Activated CD8-positive, alpha-beta memory T cell treated with anti-CD3 and anti-CD28 coated beads, Interleukin-2, amount 50 U/mL, for 48 hours (primary cell): ENCODE data around the gene RIC8B.
A peak's percentile ranks its signal among the peaks of the same experiment; 100 is the strongest.
"Not testable (repeated sequence)": the region's sequence is repeated elsewhere in the genome, so short reads cannot be mapped to it uniquely, and the experiment has no call there.

Experiments used
- DNase-seq: peaks from one replicate; pipeline ENCODE4 v3.0.0-alpha.2; 2020

The RIC8B gene, protein sequence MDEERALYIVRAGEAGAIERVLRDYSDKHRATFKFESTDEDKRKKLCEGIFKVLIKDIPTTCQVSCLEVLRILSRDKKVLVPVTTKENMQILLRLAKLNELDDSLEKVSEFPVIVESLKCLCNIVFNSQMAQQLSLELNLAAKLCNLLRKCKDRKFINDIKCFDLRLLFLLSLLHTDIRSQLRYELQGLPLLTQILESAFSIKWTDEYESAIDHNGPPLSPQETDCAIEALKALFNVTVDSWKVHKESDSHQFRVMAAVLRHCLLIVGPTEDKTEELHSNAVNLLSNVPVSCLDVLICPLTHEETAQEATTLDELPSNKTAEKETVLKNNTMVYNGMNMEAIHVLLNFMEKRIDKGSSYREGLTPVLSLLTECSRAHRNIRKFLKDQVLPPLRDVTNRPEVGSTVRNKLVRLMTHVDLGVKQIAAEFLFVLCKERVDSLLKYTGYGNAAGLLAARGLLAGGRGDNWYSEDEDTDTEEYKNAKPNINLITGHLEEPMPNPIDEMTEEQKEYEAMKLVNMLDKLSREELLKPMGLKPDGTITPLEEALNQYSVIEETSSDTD

DNA sequence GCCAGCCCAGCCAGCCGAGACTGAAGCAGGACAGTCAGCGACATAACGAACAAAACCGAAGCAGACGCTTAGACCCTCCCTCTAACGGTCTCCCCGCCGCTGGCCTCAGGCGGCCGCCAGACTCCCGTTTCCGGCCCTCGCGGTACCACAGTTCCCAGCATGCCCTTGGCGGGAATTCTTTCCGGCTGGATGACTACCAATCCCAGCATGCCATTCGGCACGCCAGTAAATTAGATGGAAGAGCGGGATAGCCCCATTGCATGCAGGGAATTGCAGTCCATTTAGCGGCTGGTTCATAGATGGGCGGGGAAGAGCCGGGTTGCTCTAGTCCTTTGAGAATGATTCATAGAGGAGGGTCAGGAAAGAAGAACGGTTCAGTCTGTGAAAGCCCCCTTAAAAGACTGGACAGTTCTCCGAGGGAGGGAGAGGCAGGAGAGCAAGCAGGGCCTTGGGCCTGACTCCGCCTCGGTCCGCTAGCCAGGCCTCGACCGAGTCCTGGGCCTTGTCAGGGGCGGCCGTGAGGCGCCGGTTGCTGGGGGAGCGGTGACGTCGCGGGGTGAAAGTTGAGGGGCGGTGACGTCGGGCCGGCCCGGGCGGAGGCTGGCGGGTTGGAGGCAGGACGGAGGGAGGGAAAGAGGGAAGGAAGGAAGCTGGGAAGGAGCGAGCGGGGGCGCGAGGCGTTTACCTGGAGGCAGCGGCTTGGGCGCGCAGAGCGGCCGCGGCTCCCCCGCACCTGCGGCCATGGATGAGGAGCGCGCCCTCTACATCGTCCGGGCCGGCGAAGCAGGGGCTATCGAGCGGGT, at the start of gene RIC8B:
RIC8B (plus strand) TSS at position 678 of the 803 bp plus-strand sequence; CDS start at position 742, 64 bp downstream.
- peak; percentile 90 for DNase-seq

DNA sequence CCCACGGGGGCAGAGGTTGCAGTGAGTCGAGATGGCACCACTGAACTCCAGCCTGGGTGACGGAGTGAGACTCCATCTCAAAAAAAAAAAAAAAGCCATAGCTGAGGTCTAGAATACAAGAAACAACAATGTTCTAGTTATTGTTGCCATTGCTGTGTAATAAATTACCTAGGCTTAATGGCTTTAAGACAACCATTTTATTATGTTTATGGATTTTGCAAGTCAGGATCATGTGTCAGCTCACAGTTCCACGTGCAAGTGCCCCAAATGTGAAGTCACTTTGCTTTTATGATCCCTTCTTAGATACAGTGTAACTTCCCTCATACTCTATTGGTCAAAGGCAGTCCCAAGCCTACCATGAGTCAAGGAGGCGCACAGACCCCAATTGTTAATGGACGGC, 49.5 kb upstream of the RIC8B start:
- DNase-seq: no peak

DNA sequence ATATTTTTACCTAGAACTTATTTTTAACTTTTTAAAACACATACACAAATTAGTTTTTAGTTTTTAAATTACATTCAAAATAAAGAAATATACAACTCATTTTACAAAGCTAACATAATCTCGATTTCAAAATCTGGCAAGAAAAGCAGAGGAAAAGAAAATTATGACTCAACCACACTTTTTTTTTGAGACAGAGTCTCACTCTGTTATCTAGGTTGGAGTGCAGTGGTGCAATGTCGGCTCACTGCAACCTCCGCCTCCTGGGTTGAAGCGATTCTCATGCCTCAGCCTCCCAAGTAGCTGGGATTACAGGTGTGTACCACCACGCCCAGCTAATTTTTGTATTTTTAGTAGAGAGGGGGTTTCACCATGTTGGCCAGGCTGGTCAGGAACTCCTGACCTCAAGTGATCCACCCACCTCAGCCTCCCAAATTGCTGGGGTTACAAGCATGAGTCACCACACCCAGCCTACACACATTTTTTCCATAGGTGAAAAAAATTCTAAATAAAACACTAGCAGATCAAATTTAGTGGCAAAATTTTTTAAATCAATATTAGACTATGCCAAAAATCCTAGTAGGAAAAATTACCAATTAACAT, 47.8 kb upstream of the RIC8B start:
- not testable (repeated sequence) for DNase-seq

DNA sequence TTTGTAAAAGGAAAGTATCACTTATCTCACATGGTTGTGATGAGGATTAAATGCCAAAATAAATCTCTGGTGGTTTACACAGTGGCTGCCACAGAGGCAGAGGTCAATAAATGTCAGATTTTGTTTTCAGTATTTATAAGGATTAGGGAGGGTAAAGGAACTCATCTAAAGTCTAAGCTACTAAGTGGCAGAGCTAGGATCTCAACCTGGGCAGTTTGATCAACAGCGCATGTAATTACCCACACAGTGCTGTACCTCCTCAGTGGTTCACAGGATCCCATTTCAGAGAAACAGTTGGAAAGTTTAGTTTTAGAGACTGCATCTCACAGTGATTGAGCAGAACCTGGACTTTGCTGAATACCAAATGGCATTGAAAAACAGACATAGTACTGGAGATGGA, 44.9 kb upstream of the RIC8B start:
- DNase-seq: no peak

DNA sequence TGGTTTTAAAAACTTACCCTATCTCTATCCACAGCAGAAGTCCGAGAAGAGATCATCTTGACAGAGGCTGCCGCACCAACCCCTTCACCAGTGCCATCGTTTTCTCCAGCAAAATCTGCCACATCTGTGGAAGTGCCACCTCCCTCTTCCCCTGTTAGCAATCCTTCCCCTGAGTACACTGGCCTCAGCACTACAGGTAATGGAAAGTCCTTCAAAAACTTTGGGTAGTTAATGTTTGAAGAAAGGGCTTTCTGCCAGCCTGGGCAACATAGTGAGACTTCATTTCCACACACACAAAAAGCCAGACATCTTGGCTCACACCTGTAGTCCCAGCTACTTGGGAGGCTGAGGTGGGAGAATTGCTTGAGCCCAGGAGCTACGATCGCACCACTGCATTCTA, 41.6 kb upstream of the RIC8B start:
- no peak for DNase-seq

DNA sequence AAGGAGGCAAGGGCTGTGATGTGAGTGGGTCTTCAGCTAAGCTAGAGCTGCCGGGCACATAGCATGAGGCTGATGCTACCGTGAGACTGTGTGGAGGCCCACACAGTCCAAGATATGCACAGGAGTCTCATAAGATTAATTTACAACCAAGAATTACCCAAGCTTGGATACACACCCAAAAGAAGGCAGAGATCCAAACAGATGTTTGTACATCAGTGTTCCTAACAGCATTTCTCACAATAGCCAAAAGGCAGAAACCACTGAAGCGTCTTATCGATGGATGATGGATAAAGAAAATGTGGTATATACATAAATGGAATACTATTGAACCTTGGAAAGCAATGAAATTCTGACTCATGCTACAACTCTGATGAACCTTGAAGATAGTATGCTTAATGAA, 40.8 kb upstream of the RIC8B start:
- no peak for DNase-seq

DNA sequence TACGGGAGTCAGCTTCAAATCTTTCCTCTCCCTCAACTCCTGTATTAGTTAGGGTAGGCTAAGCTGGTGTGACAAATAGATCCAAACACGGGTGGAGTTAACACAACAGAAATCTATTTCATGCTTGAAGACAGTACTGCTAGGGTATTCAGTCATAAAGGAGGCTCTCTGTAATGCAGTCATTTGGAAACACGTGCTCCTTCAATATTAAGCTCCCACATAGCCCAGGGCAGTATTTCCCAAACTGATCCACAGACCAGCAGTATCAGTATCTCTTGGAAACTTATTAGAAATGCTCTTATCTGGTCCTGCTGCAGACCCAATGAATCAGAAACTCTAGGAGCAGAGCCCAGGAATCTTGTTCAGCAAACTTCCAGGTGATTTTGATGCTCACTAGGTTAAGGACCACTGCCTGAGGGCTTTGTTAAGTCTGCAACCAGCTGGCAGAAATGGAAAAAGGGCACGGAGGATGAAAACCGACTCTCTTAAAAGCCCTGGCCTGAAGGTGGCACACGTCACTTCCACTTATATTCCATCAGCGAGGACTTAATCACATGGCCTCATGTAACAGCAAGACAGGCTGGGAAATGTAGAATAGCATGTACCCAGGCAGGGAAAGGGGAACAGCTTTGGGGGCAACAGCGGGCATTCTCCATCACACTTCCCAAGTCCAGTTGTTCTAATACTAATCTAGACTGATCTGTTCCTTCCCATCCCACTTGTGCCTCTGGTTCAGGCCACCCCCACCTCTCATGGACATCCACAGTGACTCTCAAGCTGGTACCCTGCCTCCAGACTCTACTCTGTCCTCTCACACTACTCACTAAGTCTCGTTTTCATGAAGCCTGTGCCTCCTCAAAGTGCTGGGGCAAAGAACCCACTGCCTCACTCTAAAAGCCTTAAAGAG, 38.2 kb upstream of the RIC8B start:
- DNase-seq: no peak

DNA sequence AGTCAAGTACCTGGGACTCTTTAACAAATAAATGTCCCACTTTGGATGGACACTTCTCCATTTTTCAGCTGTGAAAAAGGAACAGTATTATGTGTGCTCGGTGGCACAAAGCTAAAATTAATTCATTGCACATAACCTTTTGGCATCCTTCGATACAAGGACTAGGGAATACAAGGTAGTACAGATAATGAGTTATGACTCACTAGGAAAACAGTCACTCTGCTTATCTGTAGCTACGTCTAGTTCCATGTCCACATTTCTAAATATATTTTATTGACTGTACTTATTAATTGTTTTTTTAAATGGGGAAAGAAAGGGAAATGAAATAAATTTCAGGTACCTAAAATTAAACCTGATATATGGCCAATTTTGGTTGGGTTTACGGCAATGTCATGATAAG, 35.2 kb upstream of the RIC8B start:
- DNase-seq: no peak

DNA sequence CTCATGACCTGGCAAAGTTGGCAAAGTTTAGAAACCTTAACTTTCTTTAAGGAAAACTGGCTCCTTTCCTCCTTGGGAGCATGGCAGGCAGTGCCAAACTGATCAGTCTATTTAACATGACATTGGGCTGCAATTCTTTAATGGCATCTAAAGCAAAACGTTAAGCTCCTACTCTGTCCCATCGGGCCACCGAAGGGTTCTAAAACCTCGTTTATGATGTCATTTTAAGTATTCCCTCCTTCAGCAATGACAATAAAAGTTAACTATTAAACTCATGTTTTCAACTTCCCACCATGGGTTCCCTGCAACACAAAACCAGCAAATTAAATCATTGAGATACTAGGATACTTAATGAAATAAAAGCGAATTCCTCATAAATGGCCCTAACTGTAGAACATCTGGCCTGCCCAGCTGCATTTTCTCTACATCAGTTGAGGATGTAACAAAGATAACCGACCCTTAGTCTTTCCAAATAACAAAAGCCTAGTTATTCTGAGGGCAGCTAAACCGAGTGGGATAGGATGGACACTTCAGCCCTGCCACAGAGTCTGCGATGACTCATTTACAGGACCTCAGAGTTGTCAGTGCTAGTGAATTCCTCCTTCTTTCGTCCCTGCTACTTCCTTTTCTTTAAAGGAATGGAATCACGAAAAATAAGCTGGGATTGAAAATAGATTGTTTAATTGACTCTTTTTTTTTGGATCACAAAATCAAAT, 34.5 kb upstream of the RIC8B start:
- no peak for DNase-seq

DNA sequence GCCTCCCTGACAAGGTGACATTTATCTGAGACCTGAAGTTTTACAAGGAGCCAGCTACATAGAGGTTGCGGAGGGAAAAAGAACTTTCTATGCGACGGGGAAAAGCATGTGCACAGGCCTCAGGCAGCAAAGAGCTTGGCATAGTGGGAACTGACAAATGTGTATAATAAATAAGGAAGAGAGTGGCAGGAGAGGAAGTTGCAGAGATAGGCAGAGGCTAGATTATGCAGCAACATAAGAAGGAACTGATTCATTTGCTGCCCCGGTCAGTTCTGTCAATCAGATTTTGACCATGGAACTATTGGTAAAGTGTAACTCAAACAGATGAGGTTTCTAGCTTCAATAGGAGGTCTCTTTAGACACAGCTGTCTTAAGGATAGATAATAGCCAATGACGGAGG, 33.7 kb upstream of the RIC8B start:
- DNase-seq: no peak

DNA sequence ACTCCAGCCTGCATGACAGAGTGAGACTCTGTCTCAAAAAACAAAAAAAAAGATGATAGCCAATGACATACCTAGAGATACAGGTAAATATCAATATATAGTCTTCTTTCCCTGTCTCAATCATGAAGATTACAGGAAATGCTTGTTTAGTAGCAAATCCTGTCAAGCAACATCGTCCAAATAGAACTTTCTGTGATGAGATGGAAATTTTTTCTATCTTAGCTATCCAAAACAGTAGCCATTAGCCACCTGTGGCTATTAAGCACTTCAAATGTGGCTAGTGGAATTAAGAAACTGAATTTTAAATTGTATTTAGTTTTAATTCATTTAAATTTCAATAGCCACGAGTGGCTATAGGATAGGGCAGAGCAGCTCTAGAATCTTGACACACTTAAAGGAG, 33.2 kb upstream of the RIC8B start:
- DNase-seq: no peak

DNA sequence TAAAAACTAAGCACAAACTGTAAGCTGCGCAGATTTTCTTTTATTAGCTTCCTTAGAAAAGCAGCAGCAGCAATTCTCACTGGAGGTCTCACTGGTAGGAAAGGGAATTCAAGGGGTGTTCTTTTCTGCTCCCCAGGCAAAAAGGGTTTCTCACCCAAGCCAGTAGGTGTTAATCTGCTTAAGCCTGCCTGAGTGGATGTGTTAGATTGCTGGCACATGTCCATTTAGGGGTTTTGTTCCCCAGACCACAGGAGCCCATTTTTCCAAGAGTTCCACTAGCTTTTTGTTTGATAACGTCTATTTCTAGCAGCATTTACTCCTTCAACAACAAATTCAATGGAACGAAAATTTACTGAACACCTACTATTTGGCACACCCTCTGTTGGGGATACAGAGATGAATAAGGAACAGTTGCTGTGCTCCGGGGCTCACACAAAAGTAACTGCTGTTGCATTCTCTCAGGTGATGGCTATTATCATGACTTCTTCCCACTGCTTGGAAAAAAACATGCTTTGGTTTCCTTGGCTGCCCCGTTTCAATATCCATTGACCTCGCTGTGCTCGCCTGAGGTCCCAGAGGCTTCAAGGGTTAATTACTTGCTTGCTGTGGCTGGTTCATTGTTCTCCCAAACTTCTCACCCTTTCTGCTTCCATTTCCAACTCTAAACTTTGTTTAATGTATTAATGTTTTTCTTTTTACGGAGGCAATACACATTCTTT, 31.1 kb upstream of the RIC8B start:
- no peak for DNase-seq

DNA sequence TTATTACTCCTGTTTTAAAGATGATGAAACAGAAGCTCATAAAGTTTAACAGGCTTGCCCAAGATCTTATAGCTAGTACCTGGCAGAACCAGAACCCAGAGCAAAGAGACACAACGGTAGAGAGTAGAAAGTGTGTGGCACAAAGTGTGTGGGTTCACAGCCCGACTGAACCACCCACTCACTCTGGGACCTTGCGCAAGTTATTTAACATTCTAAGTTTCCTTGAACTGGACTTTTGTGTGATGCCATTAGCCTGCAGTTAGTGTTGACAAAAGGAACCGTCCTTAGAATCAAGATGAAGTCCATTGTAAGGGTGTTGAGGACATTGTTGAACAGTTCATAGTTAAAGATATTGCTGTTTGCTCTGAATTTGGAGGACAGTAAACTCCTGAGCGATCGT, 29.9 kb upstream of the RIC8B start:
- no peak for DNase-seq

DNA sequence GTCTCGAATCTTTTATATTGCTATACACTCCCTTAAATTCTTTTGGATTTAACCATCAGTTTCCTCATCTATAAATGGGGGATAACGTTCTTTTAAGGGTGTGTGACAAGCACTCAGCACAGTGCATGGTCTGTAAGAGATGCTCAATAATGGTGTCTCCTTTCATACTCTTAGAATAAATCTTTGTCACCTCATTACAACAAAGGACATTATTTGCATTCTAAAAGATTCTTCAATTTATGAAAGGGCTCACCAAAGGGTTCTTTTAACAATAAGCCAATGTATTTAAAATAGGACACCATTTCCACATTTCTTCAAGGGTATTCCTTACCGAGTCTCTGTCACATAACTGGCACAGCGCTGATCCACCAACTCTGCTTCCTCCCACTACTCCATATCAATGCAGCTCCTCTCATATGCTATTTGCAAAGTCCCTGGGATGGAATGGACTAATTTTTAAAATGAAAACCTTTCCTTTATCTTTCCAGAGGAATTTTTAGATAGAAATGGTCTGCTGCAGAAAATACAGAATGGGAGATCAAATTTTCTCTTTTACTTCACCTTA, 29.2 kb upstream of the RIC8B start:
- DNase-seq: no peak

DNA sequence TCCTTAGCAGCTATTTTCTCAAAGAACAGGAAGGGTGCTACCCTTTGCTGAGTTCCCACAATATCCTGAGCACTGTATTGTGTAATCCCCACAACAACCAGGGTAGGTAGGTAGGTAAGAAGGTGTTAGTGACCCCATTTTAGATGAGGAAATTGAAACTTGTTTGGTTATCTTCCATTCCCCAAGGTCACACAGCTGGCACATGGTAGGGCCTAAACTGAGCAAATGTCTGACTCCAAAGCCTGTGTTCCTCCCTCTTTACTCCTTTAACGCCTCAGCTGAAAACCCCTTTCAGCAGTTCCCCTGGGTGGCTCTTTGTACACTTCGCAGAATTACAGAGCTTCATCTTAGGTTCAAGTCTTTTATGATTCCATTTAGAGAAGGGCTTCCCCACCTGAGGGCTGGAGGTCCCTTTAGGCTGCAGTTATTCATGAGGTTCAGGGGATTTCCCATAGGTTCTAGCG, 26.5 kb upstream of the RIC8B start:
- DNase-seq: no peak

DNA sequence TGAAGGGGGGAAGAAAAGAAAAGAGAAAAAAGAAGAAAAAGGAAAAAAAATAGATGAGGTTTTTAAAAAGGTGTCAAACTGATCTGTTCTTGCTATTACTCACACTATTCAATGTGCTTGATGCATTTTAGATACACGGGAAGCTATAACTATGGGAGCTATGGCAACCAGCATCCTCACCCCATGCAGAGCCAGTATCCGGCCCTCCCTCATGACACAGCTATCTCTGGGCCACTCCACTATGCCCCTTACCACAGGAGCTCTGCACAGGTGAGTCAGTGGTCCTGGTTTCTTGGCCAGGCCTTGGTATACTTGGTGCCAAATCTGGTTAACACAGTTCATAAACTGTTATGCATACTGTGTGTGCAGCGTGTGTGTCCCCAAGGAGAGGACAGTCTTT, 24.0 kb upstream of the RIC8B start:
- no peak for DNase-seq

DNA sequence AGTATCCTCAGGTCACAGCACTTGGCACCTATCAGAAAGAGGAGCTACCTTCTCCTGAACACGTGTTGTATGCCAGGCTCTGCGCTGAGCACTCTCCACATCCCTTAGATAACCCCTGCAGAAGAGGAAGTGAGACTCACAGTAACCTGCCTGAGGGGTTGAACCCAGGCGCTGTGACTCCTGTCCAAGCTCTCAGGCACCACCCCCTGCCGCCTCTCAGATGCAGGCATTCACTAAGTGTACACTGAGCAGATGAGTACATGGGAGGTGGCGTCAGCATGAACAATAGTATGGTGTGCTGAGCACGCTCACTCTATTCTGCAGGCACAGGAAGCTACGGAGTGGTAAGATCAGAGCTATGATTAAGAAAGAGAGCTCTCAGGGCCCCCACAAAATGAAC, 21.0 kb upstream of the RIC8B start:
- DNase-seq: peak; percentile 80

DNA sequence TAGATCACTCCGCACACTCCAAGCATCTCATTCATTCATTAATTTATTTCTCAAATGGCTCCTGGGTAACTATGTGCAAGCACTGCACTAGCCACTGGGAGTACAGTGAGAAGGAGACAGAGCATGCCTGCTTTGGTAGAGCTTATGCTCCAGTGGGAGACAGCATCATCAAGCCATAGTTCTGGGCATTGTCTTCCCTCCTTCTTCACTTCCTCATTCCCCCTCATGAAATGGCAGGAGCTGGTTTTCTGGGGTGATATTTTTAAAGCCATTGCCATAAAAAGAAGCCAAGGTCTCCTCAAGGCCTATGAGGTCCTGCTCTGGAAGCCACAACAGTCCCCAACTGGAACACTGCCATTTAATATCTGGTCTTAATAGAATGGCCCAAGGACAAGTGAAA, 20.2 kb upstream of the RIC8B start:
- no peak for DNase-seq

DNA sequence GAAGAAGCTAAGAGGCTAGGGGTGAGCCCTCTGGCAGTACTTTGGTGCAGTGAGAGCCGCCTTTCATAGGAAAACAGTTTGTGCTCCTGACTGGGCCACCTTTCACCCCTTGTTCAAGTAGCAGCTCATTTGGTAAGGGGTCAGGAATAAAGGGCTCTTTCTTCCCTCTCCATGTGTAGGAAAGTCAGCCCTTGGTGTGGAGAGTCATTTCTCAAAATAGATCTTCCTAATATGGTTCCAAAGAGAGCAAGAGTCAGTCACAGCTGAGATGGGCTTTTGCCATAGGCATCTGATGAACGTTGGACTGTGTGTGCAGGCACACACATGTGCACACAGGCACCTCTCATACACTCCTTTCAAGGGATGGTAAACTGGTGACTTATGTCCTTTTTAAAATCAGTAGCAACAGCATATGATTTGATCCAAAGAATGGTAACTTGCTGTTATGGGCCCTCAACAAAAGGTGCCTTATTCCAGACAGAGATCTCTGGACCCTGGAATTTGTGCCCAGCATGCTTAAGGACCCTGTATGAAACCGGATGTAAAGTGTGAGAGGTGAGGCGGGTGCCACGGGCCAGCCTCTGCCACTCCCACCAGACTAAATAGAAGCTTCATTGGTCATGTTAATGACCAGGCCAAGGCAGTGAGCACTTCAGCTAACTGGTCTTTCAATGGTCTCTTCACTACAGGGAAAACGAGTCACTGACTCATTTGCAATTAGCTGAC, 16.7 kb upstream of the RIC8B start:
- no peak for DNase-seq
